AG10803 (cell line): Measurements from ENCODE around the gene RPS3.

Experiments used
- DNase-seq: peaks from one replicate; pipeline ENCODE4 v3.0.0; 2010; ENCODE audit warnings: low read depth
- H3K4me3 ChIP-seq: 2 replicates; pipeline ENCODE4 v1.5.1; 2011; ENCODE audit warnings: mild to moderate bottlenecking, low read length, control low read depth
- TF ChIP-seq, protein P1 (sequence below): conservative IDR thresholded peaks from 2 replicates; pipeline ENCODE4 v1.5.1; 2011; ENCODE audit warnings: mild to moderate bottlenecking, low read length, control low read depth, inconsistent platforms

The RPS3 gene

DNA sequence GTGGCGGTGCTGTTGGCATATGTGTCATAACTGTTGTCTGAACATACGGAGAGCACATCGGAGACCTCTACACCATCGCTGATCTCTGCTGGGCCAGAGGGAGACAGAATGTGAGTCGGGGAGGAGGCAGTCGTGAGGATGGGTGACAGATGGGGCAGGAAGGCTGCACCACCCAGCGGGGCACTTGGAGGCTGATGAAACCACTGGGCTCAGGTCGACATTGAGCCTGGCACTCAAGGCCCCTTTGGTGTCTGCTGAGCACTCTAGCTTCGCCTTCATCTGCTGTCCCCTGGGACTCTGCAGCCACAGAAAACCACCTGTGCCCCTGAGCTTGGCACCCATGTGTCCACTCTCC lies 36.2 kb downstream of the RPS3 start:
- DNase-seq = no peak
- TF ChIP-seq, protein P1, sequence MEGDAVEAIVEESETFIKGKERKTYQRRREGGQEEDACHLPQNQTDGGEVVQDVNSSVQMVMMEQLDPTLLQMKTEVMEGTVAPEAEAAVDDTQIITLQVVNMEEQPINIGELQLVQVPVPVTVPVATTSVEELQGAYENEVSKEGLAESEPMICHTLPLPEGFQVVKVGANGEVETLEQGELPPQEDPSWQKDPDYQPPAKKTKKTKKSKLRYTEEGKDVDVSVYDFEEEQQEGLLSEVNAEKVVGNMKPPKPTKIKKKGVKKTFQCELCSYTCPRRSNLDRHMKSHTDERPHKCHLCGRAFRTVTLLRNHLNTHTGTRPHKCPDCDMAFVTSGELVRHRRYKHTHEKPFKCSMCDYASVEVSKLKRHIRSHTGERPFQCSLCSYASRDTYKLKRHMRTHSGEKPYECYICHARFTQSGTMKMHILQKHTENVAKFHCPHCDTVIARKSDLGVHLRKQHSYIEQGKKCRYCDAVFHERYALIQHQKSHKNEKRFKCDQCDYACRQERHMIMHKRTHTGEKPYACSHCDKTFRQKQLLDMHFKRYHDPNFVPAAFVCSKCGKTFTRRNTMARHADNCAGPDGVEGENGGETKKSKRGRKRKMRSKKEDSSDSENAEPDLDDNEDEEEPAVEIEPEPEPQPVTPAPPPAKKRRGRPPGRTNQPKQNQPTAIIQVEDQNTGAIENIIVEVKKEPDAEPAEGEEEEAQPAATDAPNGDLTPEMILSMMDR = no peak
- no peak overlapping the region for H3K4me3 ChIP-seq

DNA sequence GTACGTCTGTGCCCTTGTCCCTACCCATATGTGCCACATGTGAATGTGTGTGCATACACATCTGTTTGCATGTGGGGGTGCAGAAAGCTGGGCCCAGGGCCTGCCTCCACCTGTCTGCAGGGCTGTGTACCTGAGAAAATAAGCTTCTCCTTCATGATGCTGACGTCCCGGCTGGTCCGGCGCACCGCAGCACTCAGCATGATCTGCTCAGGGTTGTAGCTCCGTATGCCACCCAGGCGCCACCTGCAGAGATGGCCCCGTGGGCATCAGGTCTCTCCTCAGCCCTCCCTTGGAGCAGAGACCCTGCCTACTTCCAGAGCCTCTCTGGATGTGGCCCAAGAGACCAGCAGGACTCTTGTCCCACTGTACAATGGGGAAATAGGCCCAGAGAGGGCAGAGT lies 37.5 kb downstream of the RPS3 start:
- no peak for DNase-seq
- TF ChIP-seq, protein P1 = no peak
- H3K4me3 ChIP-seq = no peak overlapping the region

DNA sequence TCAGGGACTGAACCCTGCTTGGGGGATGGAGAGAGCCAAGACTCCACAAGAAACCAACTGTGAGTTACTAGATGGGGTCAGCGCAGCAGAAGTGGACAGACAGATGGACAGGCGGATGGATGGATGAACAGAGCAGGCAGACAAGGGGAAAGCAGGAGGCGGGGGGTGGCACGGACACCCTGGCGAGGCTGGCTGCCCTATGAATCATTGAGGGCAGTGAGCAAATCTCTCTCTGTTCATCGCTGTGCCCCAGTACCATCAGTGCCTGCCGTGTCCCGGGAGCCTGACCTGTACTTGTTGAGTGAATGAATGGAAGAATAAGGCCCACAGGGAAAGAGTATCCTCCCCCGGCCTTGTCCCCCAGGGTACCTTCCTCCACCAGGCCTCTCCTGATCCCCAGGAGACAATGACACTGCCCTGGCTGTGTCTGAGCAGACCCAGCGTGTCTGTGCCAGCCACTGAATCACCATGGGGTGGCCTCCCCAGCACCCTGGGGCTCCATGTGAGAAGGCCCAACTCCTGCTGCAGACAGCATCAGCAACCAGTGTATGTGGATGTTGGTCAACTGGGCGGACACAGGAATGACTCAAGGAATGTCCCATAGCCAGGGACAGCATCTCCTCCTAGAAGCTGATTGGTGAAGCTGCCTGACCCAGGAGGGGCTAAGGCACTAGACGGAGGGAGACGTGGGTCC lies 38.8 kb downstream of the RPS3 start:
- no peak overlapping the region for H3K4me3 ChIP-seq
- DNase-seq = peak; percentile 20
- TF ChIP-seq, protein P1 = no peak

DNA sequence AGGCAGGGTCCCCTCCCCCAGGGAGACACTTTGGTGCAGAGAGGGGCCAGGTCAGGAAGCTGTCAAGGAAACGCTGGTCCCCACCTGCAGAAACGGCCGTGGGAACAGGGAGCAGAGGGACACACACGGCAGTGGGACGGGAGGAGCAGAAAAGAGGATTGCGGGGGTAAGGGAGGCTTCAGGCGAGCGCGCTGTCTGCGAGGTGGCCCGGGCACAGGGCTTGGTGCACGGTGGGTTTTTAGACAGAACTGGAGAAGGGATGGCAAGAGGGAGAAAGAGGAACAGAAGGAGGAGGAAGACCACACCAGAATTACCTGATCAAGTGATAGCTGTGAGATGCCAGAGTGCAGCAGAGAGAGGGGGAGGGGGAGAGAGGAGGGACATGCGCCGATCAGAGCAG lies 39.7 kb downstream of the RPS3 start:
- no peak for DNase-seq
- TF ChIP-seq, protein P1 = no peak

DNA sequence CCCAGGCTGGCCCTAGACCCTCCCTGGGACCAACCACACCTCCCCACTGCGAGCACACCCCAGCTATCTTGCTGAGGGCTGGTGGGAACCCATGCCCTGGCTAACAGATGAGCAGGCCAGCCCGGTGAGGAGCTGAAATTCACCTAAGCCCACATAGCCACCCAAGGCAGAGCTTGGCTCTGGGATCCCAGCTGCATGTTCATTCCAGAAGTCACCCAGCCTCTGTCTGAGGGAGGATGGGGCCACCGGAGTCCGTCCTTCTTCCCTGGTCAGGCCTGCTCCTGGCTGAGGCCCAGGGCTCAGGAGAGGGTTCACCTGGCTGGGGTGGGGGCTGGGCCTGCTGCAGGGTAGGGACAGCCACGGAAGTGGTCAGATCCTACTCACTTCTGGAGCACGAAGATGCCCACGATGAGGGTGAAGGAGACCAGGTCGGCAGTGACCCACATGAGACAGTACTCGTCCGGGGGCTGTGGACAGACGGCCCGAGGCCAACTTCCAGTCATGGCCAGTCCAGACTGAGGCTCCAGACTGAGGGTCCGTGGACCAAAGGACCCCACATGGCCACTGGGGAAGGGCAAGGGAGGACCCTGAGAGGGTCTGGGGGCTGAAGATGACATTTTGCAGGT lies 40.3 kb downstream of the RPS3 start:
- DNase-seq = no peak
- no peak overlapping the region for H3K4me3 ChIP-seq
- TF ChIP-seq, protein P1 = no peak

More for the DNA sequence above, 39.7 kb downstream of the RPS3 start:
- no peak overlapping the region for H3K4me3 ChIP-seq

DNA sequence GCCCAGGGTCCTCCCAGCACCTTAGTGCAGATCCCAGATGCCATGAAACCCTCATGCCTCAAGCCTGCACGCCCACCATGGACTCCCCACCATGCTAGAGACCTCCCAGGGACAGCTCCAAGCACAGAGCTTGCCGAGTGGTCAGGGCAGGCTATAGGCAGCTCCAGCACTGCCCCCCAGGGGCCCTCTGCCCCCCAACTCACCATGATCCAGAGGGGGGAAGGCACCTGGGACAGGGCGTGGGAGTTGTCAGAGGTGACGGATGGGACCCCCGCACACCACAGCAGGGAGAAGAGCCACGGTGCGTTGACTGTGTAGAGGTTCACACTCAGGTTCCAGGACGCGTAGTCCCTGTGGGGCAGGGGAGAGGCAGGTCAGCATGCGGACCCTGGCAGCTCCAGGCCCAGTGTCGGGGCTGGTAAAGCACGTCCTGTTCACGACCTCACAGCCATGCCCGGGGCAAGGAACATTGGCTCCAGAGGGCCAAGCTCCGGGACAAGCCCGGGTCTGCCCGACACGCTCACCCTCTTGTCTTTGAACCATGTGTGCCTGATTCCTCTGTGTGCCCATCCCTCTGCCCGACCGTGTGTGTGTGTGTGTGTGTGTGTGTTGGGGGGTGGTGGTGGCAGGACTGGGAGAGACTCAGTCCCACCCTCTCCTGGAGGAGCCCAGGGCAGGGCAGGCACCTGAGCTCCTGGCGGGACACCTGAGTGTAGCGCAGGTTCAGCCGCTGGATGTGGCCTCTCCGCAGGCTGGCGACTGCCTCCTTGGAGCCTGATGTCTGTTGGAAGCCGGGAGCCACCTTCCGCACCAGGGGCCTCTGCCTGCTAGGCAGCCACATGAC lies 41.9 kb downstream of the RPS3 start:
- TF ChIP-seq, protein P1 = no peak
- no peak for DNase-seq
- H3K4me3 ChIP-seq = no peak overlapping the region
